Measurements from ENCODE around the gene PDIA5. TPM values are rescaled to one million over a fixed set of nuclear protein-coding genes. Genes with fewer than 3 reads are reported as not detected.
"Not testable (repeated sequence)": the region's sequence is repeated elsewhere in the genome, so short reads cannot be mapped to it uniquely, and the experiment has no call there.

PDIA5 gene
- total RNA-seq, 1 experiment from 2014 or later = 50.8 TPM

GRCh38 chr3:123151251-123151705 lies 84.5 kb downstream of the PDIA5 start:
- no TSS peak for BruUV-seq (replicated peaks)
- peaks cover 36 to 42% of the 10 kb centered on the region in 2 experiments; a peak in 3 of 4 replicates for H3K36me3 ChIP-seq (ENCODE audit: control insufficient read depth in 1 of 2, insufficient read depth in 2 of 2, low read length in 2 of 2)
- DNase-seq (ENCODE audit: low read depth, low spot score) = no peak
- RAD21 ChIA-PET (ENCODE audit: low non-redundant PET in 1 of 2, low total read pairs in 2 of 2, uncharacterized antibody in 2 of 2, unreplicated experiment in 2 of 2) = no interaction called here
- no peak overlapping the region for H3K4me3 ChIP-seq (replicated peaks in 1 of 2; ENCODE audit: low read depth in 1 of 2, low read length in 2 of 2)
- POLR2A ChIA-PET = no interaction called here
- no peak overlapping the region for H2AFZ ChIP-seq (ENCODE audit: low read depth, low read length, poor library complexity, severe bottlenecking)
- H3K4me2 ChIP-seq (ENCODE audit: low read length) = no peak overlapping the region
- no peaks in the 10 kb centered on the region for H3K4me1 ChIP-seq (ENCODE audit: control insufficient read depth in 1 of 2, insufficient read depth in 2 of 2, low read length in 2 of 2)
- H3K9ac ChIP-seq (ENCODE audit: low read length) = no peak overlapping the region
- CTCF ChIA-PET = no interaction called here
- H3K27ac ChIP-seq (ENCODE audit: low read depth, low read length) = no peak overlapping the region
- no peaks in the 10 kb centered on the region for H3K9me3 ChIP-seq (ENCODE audit: control insufficient read depth in 1 of 2, insufficient read depth in 1 of 2, low read depth in 1 of 2, low read length in 2 of 2)
- ATAC-seq = no peak
- intact Hi-C loops (cut with micrococcal nuclease) = no loop called here
- TF ChIP-seq, protein P1, sequence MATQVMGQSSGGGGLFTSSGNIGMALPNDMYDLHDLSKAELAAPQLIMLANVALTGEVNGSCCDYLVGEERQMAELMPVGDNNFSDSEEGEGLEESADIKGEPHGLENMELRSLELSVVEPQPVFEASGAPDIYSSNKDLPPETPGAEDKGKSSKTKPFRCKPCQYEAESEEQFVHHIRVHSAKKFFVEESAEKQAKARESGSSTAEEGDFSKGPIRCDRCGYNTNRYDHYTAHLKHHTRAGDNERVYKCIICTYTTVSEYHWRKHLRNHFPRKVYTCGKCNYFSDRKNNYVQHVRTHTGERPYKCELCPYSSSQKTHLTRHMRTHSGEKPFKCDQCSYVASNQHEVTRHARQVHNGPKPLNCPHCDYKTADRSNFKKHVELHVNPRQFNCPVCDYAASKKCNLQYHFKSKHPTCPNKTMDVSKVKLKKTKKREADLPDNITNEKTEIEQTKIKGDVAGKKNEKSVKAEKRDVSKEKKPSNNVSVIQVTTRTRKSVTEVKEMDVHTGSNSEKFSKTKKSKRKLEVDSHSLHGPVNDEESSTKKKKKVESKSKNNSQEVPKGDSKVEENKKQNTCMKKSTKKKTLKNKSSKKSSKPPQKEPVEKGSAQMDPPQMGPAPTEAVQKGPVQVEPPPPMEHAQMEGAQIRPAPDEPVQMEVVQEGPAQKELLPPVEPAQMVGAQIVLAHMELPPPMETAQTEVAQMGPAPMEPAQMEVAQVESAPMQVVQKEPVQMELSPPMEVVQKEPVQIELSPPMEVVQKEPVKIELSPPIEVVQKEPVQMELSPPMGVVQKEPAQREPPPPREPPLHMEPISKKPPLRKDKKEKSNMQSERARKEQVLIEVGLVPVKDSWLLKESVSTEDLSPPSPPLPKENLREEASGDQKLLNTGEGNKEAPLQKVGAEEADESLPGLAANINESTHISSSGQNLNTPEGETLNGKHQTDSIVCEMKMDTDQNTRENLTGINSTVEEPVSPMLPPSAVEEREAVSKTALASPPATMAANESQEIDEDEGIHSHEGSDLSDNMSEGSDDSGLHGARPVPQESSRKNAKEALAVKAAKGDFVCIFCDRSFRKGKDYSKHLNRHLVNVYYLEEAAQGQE (IDR thresholded peaks at IDR 0.05; ENCODE audit: low read depth) = no peak
- TF ChIP-seq EZH2 (IDR thresholded peaks at IDR 0.05) = no peak
- no peak for TF ChIP-seq POLR2AphosphoS5 (IDR thresholded peaks at IDR 0.05; ENCODE audit: low read depth, low read length)
- H3K27me3 ChIP-seq (ENCODE audit: insufficient read depth, low read length) = no peaks in the 10 kb centered on the region
- H3K9me2 ChIP-seq (ENCODE audit: insufficient read depth) = no peaks in the 10 kb centered on the region
- H3K79me2 ChIP-seq (ENCODE audit: insufficient read depth, low read length) = no peaks in the 10 kb centered on the region
- H4K20me1 ChIP-seq (ENCODE audit: insufficient read depth) = no peaks in the 10 kb centered on the region

DNA sequence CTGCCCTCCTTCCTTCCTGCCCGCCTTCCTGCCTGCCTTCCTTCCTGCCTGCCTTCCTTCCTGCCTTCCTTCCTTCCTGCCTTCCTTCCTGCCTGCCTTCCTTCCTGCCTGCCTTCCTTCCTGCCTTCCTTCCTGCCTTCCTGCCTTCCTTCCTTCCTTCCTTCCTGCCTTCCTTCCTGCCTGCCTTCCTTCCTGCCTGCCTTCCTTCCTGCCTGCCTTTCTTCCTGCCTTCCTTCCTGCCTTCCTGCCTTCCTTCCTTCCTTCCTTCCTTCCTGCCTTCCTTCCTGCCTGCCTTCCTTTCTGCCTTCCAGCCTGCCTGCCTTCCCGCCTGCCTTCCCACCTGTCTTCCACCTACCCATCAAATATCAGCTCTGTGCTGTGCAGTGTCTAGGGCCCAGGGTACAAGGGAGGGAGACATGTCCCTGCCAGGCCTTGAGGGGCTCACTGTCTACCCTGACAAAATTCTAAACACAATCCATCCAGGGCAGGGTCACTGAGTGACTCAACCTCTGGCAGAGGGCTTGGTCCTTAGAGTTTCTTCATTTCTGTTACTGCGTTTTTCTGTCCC lies 85.1 kb downstream of the PDIA5 start:
- H3K36me3 ChIP-seq (ENCODE audit: control insufficient read depth in 1 of 2, insufficient read depth in 2 of 2, low read length in 2 of 2) = peaks cover 35 to 42% of the 10 kb centered on the region in 2 experiments; a peak in 3 of 4 replicates
- POLR2A ChIA-PET; H3K27me3 ChIP-seq (ENCODE audit: insufficient read depth, low read length); H3K9ac ChIP-seq (ENCODE audit: low read length); H3K79me2 ChIP-seq (ENCODE audit: insufficient read depth, low read length); ATAC-seq; BruUV-seq (replicated peaks); H2AFZ ChIP-seq (ENCODE audit: low read depth, low read length, poor library complexity, severe bottlenecking); H3K4me3 ChIP-seq (replicated peaks in 1 of 2; ENCODE audit: low read depth in 1 of 2, low read length in 2 of 2); RAD21 ChIA-PET (ENCODE audit: low non-redundant PET in 1 of 2, low total read pairs in 2 of 2, uncharacterized antibody in 2 of 2, unreplicated experiment in 2 of 2); H3K9me2 ChIP-seq (ENCODE audit: insufficient read depth); H4K20me1 ChIP-seq (ENCODE audit: insufficient read depth); DNase-seq (ENCODE audit: low read depth, low spot score); CTCF ChIA-PET; H3K4me1 ChIP-seq (ENCODE audit: control insufficient read depth in 1 of 2, insufficient read depth in 2 of 2, low read length in 2 of 2); H3K9me3 ChIP-seq (ENCODE audit: control insufficient read depth in 1 of 2, insufficient read depth in 1 of 2, low read depth in 1 of 2, low read length in 2 of 2); H3K27ac ChIP-seq (ENCODE audit: low read depth, low read length); intact Hi-C loops (cut with micrococcal nuclease); H3K4me2 ChIP-seq (ENCODE audit: low read length): not testable (repeated sequence)

Data from HCT116 (cell line).